SKM-1 (cell line): Measurements from ENCODE around the gene TSPAN2.

Experiments used
- DNase-seq: peaks from one replicate; lab custom pipeline; 2025; ENCODE audit not compliant: unreplicated experiment; lab: John Stamatoyannopoulos, UW

Gene TSPAN2

DNA sequence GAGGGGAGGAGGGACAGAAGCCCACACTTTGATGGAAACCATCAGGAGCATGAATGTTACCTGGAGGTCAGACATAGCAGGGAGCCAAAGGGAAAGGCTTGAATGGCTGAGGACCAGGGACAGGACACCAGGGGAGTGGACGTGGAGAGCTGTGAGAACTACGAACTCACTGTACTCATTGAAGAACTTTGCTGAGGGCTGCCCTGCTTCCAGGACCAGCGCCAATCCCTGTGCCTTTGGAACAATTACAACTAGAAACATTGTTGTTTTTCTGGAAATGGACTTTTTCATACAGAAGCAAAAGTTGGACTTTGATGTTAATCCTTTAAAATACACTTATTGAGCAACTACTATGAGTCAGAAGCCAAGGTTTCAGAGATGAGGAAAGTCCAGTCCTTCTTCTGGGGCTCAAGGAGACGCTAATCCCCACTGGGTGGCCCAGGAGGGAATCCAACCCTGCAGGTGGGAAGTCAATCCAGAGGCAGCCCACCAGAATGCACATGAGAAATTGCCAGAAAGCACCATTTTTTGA is 12.9 kb downstream of the TSPAN2 start:
- no peak for DNase-seq

DNA sequence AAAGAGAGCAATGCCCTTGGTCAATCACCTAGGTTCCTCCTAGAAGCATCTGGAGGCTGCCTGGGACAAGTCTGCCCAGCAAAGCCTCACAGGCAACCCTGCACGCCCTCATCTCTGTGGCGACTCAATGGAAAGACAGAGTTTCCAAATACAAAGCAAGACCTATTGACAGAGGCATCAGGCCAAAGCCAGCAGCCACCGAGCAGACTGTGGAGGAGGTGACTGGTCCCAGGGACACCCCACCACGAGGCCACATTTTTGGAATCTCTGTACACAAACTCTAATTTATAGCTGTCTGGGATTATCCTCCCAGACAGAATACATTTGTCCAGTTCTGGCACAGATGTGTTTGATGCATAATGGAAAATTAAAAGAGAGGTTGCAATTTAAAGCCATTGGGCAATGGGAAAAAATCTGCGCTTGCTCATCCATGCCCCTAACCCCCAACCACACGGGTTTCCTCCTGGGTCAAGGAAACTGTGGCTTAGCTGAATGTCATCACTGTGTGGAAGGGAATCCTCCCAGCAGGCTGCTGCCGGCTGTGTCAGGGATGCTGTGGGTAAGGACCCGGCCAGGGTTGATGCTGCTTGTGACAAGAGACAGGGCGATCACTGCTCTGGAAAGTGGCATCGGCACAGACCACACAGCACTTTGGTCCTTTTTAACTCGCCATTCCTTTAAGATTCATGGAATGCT is 14.3 kb downstream of the TSPAN2 start:
- no peak for DNase-seq

DNA sequence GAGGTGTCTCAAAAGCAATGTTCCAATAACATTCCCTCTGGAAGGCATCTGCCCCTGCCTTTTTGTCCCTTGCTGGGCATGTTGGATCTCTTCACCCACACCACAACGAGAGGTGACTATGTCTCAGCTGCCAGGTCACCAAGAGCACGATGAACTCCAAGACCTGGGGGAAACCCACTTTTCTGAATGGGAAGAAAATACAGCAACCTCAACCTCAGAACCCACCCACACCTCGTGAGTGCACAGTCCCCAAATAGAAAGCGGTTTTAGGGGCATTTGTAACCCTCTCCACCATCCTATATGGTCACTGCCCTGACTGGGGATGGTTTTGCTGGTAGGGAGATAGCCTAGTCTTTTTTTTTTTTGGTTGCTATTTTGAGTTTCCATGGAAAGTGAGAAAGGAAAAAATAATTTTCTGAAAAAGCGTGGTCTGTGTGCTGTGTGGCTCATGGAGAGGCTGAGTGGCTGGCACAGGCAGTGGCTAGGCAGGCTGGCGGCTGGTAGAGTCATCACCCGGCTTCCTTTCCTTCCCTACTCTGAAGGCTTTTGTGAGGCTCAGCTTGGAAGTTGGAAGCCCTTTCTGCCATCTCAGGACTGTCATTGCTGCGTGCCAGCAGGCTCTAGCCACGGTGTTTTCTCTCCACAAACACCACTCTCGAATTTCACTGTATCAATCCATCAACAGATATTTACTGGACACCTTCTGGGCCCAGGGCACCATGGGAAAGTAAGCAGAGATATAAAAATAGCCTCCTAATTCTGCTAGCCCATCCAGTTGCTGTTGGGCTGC is 15.8 kb downstream of the TSPAN2 start:
- DNase-seq, result no peak

DNA sequence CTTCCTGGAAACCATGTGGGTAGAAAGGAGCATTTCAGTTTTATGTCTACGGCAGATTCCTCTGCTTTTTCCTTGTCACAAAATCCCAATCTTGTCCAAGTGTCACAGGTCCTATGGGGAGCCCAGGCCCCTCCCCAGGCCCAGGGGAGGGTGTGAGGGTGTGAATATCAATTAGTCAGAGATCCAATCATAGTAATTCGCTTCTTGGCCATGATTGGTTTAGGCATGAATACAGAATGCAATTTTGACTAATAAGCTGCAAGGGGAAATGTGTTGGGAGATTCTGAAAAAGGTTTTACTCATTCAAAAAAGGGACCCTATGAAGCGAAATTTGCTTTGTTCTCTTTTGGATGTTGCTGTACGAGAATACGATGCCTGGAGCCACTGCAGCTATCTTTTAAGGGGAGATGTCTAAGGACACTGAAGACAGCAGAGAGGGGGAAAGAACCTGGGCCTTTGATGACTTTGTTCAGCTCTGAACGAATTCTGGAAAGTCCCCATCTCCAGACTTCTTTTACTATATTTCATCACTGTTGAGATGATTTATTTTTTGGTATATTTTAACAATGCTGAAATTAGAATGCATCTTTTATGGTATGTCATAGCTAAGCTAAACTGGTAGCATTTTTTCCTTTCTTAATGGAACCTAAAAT is 18.2 kb downstream of the TSPAN2 start:
- DNase-seq, result no peak

DNA sequence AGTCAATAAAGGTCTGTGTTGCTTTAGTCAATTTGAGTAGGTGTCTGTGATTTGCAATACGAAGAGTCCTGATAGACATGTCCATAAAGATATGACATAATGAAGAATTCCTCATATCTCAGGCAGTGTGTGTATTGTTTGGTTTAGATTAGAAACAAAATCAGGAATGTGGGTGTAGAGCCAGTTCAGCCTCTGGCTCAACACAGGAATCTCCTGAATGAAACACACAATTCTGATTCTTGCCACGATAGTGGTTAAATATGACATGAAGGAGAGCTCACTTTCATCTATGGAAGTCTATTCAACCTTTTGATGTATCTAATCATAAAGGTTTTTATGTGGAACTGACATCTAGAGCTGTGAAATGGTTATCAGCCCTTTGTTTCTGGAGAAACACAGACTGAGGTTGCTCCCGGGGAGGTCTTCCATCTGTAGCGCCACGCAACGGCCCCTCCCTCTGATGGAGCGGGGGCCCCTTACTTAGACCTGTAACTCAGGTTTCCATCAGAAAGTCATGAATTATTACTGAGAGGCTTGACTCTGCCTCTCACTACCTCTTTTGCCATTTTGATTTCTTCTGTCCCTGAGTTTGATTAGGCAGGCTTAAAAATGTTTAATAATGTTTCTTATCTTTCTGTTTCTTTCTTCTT is 19.5 kb downstream of the TSPAN2 start:
- DNase-seq, result no peak

DNA sequence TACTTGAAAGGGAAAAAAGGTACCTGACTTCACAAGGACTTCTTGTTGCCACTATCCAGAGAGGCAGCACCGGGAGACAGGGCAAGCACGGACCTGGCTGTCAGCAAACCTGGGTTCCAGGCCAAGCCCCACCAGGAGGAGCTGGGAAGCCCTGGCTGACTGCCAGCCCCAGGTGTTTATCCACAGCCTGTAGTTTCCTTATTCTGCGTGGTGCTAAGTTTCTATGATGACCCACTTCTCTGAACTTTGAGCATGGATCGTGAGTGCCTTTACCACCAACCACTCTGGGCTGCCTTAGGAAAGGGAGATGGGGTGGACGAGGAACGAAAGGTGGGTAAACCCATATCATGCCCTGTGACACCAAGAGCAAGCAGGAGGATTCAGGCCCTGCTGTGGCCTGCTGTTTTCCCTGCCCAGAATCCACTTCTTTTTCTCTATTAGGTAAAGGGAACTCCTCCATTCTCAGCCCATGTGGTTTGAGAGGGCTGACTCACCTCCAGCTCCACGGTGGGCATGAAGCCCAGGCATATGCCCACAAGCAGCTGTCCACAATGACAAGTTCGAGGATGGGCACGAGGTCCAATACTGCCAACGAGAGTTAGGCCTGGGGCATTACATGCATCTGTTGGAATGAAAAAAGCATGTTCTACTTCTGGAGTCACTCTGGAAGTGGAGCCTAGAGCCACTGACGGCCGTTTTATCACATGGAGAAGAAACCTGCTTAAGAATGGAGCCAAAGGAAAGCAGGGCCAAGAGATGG is 20.3 kb downstream of the TSPAN2 start:
- DNase-seq, result no peak

DNA sequence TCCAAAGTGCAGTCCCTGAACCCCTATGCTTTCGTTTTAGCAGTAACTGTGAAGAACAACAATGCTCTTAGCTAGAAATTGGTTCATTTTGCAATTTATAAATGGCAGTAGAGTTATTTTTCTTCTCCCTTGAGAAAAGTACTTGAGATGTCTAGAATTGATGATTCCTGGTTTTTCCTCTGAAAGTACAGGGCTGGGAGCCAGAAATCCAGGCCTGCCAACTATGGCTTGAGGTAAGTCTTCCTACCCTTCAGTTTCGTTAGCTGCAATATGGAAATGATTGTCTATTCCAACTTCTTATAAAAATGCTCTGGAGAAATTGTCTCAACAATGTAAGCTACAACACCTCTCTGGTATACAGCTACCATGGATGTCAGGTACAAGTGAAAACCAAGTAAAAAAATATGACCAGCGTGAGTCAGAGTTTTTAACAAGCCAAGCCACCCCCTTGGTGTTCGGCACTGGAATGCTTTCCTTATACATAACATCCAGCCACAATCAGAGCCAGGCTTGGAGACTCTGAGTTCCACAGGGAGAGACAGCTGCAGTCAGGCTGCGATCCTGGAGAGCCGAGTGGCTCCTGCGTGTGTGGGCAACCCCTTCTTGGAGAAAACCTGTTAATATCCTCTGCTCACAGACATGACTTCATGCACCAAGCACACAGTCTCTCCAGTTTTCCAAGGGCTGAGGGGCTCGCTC is 22.0 kb downstream of the TSPAN2 start:
- no peak for DNase-seq

DNA sequence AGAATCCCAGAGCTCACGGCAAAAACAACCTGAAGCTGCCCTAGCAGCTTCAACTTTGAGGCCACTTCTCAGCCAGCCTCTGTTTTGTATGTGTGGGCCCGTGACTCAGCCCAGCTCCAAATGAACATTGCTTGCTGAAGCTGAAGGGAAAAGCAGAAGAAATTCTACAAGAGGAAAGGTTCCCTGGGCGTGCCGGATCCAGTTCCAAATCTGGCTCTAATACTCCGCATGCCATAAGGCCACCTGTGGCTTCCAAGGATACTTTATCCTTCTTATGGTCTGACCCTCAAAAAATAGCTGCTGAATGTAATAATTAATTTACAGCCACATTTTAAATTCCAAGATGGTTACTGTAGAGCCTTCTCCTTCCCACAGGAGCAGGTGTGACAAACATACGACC is 24.3 kb downstream of the TSPAN2 start:
- DNase-seq, result no peak

DNA sequence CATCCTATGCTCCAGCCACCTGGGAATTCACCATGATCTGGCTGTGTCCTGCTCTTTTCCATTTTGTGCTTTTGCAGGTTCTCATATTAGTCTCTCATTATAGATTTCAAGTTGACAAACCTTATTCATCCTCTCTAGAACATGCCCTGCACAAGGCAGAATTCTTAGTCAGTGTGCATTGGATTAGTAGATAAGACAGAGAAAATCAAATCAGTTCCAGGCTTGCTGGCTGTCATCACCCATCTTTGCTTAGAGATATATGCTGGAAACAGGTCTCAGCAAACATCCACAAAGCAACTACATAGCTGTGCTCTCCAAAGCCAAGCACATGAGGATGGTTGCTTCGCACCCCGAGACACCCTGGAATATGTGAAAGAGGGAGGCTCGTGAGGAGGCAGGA is 24.8 kb downstream of the TSPAN2 start:
- no peak for DNase-seq

DNA sequence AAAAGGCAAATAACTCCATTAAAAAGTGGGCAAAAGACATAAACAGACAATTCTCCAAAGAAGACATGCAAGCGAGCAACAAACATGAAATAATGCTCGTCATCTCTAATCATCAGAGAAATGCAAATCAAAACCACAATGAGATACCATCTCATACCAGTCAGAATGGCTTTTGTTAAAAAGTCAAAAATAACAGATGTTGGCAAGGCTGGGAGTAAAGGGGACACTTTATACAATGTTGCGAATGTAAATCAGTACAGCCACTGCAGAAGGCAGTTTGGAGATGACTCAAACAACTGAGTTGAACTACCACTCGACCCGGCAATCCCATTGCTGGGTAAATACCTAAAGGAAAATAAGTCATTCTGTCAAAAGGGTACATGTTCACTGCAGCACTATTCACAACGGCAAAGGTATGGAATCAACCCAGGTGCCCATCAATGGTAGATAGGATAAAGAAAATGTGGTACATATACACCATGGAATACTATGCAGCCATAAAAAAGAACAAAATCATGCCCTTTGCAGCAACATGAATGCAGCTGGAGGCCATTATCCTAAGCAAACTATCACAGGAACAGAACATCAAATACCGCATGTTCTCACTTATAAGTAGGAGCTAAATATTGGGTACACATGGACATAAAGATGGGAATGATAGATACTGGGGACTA is 25.9 kb downstream of the TSPAN2 start:
- no peak for DNase-seq

DNA sequence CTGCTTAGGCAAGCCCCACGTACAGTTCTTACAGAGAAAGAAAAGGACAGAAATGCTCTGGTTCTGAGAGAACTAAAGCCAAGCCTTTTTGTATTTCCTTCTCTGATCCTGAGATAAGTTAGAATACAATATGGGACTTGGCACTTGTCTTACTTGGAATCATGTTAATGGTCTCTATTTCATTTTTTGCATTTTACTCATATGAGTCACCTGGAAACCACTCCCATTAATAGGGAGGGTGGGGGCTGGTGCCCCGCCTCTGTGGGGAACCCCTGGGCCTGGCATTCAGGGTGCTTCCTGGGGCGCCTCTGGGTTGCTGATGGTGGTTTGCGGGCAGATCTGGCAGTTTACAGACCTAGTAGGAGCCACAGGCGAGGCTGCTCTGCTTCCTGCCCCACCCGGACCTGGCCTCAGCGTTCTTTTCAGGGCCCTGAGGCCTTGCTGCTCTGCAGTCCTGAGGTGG is 26.7 kb downstream of the TSPAN2 start:
- no peak for DNase-seq

DNA sequence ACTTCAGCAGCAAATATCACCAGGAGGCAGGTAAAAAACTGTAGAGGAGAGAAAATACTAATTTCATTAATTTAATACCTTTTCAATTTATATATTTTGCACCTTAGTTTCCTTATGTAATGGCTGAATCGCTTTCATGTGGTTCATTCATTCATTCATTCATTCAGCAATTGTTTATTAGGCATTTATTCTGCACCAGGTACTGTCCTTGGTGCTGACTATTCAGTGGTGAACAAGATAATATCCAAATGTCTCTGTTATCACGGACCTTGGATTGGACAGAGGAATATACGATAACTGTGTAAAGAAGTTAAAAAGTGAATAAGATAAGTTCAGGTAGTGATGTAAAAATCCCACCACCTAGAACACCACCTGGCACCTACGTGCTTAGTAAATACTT is 28.8 kb downstream of the TSPAN2 start:
- DNase-seq, result no peak

DNA sequence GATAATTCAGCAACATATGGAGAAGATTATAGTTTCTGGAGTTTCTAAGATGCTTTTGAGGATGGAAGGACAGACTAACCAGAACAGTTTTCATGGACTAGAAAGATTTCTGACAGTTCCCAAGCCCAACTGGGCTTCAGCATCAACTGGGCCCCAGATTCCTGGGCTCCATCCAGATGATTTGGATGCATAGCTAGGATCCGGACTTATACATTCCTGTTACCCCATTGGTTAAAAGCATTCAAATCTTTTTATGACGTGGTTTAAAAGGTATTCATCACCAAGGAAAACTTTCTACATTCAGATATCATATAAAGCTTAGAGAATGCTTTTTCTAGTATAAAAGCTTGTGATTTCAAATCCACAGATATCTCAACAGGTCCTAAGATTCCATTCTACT is 30.0 kb downstream of the TSPAN2 start:
- DNase-seq, result no peak

DNA sequence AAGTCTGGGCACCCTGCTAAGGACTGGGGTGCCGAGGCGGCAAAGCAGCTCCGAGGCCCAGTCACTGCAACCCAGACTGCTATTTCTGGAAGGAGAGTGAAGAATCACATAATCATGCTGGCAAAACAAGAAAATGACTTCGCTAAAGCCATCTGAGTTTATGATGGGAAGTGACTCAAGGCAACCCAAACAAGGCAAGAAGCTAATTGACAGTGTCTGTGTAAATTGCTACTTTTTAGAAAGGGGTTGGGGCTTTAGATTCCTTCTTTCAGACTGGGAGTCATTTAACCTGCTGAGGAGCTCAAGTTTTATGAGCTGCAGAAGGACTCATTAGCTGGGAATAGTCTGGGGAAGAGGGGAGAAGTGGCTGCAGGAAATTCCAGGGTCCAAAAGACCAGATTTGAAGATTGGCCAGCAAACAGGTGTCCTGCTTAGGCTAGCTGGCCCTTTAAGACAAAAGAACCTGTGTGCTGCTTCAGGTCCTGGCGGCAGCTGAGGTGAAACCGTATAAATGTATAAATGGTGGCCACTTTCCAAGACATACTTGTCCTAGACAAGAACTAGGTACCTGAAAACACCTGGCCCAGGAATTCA is 31.5 kb downstream of the TSPAN2 start:
- no peak for DNase-seq

DNA sequence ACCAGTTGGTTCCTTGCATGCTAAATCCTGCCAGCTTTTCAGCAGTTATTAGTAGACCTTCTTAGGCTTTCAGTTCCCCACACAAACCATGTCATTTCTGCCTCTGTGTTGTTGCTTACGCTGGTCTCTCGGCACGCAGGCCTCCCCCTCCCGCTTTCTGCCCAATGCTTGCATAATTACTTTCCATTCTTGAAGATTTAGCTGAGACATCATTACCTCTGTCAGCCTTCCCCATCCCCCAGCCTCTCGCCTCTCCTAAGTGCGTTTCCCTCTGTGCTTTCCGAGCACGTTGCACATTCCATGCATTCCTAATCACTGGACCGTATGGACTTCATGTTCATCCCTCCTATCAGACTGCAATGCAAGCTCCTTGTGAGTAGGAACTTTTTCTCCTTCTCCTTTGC is 32.9 kb downstream of the TSPAN2 start:
- DNase-seq, result no peak

DNA sequence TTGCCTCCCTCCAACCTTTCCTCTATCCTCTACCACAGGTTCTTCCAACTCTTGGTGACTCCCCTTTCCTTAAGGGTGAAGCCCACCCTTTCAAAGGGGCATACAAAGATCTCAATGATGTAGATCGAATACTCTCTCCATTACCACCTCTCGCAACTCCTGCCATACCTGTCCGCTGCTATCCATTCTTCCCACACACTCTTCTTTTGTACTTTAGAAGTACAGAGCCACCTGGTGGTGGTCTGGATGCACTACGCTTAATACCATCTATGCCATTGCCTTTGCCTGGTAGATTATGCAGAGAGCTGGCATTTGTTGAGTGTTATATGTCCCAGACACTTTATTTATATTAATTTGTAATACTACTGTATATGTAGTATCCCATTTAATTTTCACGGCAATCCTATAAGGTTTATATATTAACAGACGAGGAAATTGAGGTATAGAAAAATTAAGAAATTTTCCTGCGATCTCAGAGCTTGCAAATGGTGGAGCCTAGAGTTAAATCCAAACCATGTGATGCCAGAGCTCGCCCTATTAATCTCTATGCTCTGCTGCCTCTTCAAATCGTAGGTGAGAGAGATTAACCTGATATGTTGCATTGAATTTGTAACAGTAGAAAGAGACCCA is 36.7 kb downstream of the TSPAN2 start:
- DNase-seq, result peak; percentile 33

DNA sequence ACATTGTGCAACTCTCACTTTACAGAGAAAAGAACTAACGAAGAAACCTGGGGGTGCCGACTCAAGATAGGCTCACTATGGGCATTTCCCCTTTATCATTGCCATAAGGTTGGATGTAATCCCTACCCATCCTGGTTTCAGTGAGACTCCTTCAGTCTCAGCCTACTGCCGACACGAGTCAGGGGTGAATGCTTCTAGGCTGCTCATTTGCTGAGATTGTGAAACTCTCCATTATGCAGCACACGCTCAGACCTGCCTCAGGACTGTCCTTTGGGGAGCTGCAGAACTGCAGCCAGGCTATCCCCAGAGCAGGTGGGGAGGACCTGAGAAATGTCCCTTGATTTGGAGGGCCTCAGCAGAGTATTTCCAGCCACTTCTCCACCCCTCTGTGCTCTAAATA is 37.5 kb downstream of the TSPAN2 start:
- DNase-seq, result no peak

DNA sequence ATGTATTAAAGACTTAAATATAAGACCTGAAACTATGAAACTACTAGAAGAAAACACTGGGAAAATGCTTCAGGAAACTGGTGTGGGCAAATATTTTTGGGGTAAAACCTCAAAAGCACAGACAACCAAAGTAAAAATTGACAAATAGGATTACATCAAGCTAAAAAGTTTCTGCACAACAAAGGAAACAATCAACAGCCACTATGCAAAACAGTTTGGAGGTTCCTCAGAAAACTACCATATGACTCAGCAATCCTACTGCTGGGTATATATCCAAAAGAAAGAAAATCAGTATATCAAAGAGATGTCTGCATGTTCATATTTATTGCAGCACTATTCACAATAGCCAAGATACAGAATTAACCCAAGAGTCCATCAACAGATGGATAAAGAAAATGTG is 42.6 kb downstream of the TSPAN2 start:
- no peak for DNase-seq

DNA sequence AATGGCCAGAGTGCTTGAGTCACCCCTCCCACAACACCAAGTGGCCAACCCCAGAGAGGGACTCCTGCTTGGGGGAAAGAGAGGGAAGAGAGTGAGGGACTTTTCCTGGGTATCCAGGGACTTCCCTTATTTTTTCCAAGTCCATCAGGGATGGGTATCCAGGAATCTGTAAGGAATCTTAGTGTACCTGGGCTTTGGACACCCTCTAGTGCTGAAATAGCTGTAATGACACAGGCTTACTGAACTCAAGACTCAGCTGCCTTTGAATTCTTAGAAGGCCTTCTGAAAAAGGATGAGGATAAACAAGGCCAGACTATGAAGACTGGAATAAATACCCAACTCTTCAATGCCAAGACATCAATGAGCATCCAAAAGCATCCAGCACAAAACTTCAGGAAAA is 47.6 kb downstream of the TSPAN2 start:
- DNase-seq, result no peak
